ENCODE results near the gene TXNDC15. TPM values are rescaled to one million over a fixed set of nuclear protein-coding genes. Genes with fewer than 3 reads are reported as not detected.
"Not testable (repeated sequence)": the region's sequence is repeated elsewhere in the genome, so short reads cannot be mapped to it uniquely, and the experiment has no call there.

TXNDC15 gene
- total RNA-seq, 2 donors from 2014 or later, result 65.6 to 98.1 TPM

DNA sequence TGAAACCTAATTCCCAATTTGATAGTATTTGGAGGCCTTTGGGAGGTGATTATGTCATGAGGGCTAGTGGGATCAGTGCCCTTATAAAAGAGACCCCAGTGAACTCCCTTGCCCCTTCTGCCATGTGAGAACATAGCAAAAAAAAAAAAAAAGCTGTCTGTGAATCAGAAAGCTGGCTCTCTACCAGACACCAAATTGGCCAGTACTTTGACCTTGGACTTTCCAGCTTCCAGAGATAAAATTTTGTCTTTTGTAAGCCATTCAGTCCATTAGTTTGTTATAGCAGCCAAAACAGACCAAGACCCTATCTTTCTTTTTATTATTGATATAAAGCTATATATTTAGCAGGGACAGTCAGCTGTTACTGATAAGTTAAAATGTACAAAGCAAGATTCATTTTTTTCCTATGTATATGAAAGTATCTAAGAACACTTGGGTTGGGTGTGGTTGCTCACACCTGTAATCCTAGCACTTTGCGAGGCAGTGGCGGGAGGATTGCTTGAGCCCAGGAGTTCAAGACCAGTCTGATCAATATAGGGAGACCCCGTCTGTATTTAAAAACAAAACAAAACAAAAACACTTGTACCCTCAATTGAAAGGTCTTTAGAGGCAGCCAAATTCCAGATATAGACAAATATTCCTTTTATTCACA lies 36.5 kb upstream of the TXNDC15 start:
- Histone ChIP-seq H3K27ac (no peak overlapping the region), H3K36me3 (peaks cover 10% of the 10 kb centered on the region), H3K27me3 (no peaks in the 10 kb centered on the region), H3K4me1 (peaks cover 0 to 12% of the 10 kb centered on the region in 2 donors), H3K4me3 (no peak overlapping the region), H3K9me3 (no peaks in the 10 kb centered on the region)
- DNase-seq (ENCODE audit: low spot score), result no peak
- TF ChIP-seq CTCF (IDR thresholded peaks at IDR 0.05), result no peak

- H3K27ac ChIP-seq; H3K27me3 ChIP-seq; H3K4me3 ChIP-seq; H3K9me3 ChIP-seq; DNase-seq (ENCODE audit: low spot score): not testable (repeated sequence)
- Histone ChIP-seq H3K4me1 (peaks cover 0 to 12% of the 10 kb centered on the region in 2 donors), H3K36me3 (peaks cover 10% of the 10 kb centered on the region)
Measured at GRCh38 chr5:134838361-134838760, 35.8 kb upstream of the TXNDC15 start.

- Histone ChIP-seq H3K4me1 (peaks cover 0 to 19% of the 10 kb centered on the region in 2 donors), H3K4me3 (no peak overlapping the region), H3K27me3 (no peaks in the 10 kb centered on the region), H3K27ac (no peak overlapping the region), H3K36me3 (peaks cover 10% of the 10 kb centered on the region), H3K9me3 (no peaks in the 10 kb centered on the region)
- TF ChIP-seq CTCF (IDR thresholded peaks at IDR 0.05), result no peak
- no peak for DNase-seq (ENCODE audit: low spot score)
Measured at GRCh38 chr5:134840811-134841210, 33.4 kb upstream of the TXNDC15 start.

DNA sequence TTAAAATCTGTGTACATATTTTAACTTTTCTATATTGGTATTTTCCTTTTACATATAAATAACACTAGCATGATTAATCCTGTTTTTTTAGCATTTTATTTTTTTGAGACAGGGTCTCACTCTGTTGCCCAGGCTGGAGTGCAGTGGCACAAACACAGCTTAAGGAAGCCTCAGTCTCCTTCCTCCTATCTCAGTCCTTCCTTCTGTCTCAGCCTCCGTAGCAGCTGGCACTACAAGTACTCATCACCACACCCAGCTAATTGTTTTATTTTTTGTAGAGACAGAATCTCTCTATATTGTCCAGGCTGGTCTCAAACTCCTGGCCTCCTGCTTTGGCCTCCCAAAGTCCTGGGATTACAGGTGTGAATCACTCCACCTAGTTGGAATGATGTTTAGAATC lies 29.9 kb upstream of the TXNDC15 start:
- H3K27me3 ChIP-seq, result no peaks in the 10 kb centered on the region
- H3K36me3 ChIP-seq, result peaks cover 10% of the 10 kb centered on the region
- DNase-seq (ENCODE audit: low spot score), result no peak
- no peak overlapping the region for H3K4me3 ChIP-seq
- TF ChIP-seq CTCF (IDR thresholded peaks at IDR 0.05), result no peak
- H3K9me3 ChIP-seq, result no peaks in the 10 kb centered on the region
- H3K27ac ChIP-seq, result no peak overlapping the region
- H3K4me1 ChIP-seq, result peaks cover 0 to 25% of the 10 kb centered on the region in 2 donors

DNA sequence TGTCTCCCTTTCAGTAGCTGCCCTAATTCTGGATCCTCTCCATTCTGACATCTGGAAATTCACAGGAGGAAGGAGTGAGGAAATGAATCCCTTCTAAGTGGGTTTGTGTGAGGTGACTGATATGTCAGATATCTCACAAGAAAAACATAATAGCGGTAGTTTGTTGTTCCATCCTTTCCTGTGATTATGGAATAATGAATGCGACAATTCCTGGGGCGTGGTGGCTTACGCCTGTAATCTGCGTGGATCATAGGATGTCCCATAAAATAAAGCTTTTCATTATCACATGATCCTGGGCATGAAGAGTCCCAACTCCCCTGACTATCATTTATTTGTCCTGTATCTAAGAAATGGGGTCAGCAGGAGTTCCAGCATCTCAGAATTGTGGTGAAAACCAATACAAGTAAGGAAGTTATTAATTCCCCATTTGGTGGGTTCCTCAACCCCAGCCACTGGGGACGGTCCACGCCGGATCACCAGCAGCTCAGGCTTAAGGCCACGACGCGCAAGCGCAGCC lies 28.8 kb upstream of the TXNDC15 start:
- H3K27ac ChIP-seq, result peak overlapping the region; percentile 91 to 96
- H3K4me3 ChIP-seq, result peak overlapping the region; percentile 80 to 95
- DNase-seq (ENCODE audit: low spot score), result no peak
- no peaks in the 10 kb centered on the region for H3K9me3 ChIP-seq
- TF ChIP-seq CTCF (IDR thresholded peaks at IDR 0.05), result no peak
- H3K27me3 ChIP-seq, result no peaks in the 10 kb centered on the region
- peaks cover 0 to 29% of the 10 kb centered on the region in 2 donors for H3K4me1 ChIP-seq
- peaks cover under 1% of the 10 kb centered on the region for H3K36me3 ChIP-seq

DNA sequence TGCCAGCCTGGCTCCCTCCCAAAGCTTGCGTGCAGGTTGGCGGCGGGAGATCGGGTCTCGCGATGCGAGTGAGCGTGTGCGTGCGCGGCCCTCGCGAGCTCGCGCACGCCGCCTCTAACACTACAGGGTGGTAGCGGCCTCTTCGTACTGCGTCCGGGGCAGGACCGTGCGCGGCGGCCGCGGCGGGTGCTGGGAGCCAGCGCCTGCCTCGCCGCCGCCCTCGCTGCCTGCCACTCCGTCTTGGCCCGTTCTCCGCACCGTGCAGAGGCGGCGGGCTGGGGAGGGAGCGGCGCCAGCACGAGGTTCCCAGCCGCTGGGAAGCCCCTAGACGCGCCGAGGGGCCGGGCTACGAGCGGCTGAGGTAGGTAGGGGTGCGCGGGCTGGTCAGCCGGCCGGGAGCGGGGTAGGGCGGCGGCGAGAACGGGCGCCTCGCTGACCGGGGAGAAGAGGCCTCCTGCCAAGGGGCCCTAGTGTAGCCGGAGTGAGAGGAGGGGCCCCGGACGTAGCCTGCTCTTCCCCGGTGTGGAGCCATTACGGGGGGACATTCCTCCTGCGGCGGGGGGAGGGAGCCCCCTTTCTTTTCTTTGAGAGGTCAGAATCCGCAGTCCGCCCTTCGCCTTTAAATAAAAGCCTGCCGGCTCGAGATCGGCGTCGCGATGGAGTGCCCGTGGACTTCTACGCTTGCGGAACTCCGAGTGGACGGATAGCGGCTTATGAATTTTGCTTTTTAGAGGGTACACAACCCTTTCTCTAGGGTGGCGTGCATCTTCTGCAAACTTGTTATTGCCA lies 28.1 kb upstream of the TXNDC15 start, which contains the start of gene C5orf24:
C5orf24 (plus strand) TSS at position 117 of the 789 bp plus-strand sequence. CDS start 8,933 bp downstream, outside the sequence.
- peak within 1 kb of the TSS; percentile 80 to 95 for H3K4me3 ChIP-seq

More for the DNA sequence above, 28.1 kb upstream of the TXNDC15 start, which contains the start of gene C5orf24:
- TF ChIP-seq CTCF (IDR thresholded peaks at IDR 0.05), result no peak
- no peaks in the 10 kb centered on the region for H3K9me3 ChIP-seq
- peak within 1 kb of the TSS; percentile 91 to 96 for H3K27ac ChIP-seq
- H3K36me3 ChIP-seq, result no peaks in the 10 kb centered on the region
- H3K4me1 ChIP-seq, result peaks cover 0 to 36% of the 10 kb centered on the region in 2 donors
- no peaks in the 10 kb centered on the region for H3K27me3 ChIP-seq
- peak; percentile 93 for DNase-seq (ENCODE audit: low spot score)

Measured in right atrium auricular region (tissue), 2 donors.